SK-N-SH (cell line): Measurements from ENCODE around the gene MAD1L1. TPM values are rescaled to one million over a fixed set of nuclear protein-coding genes. Genes with fewer than 3 reads are reported as not detected.

Experiments used
- CTCF ChIA-PET: fragments of 300-600, 350-600 bp; formaldehyde crosslinking; extraction: SDS; loops from one replicate; lab custom pipeline; 2021; lab: Yijun Ruan, JAX
- POLR2A ChIA-PET: fragments of 350-600 bp; sonication (Branson Sonifier 250); formaldehyde crosslinking; extraction: SDS; loops from one replicate; lab custom pipeline; 2020; ENCODE audit warnings: antibody characterized with exemption, inconsistent platforms; lab: Yijun Ruan, JAX
- DNase-seq: peaks from one replicate; pipeline ENCODE4 v3.0.0; 2012
- H2AFZ ChIP-seq: fragments of 200-600 bp; sonication (generic); 2 replicates; pipeline ENCODE4 v1.8.1; 2016; ENCODE audit warnings: antibody characterized with exemption, mild to moderate bottlenecking, low read depth
- H3F3A ChIP-seq: fragments of 200-600 bp; sonication (generic); replicated peaks from 2 replicates; pipeline ENCODE3; 2016; ENCODE audit warnings: antibody characterized with exemption, mild to moderate bottlenecking; ENCODE audit not compliant: insufficient read depth
- H3K27ac ChIP-seq, 2 experiments: fragments of 200-500 bp in 1 of 2; fragments of 200-600 bp in 1 of 2; sonication (Bioruptor generic) in 1 of 2; sonication (generic), shearing (Covaris generic) in 1 of 2; 2 replicates each; pipeline versions ENCODE4 v1.5.1 to v1.6.1; 2014 to 2016; ENCODE audit warnings: low read depth in 2 of 2, inconsistent platforms in 1 of 2, low read length in 1 of 2, mild to moderate bottlenecking in 1 of 2, mixed read lengths in 1 of 2
- H3K27me3 ChIP-seq: fragments of 200-600 bp; sonication (generic), shearing (Covaris generic); 2 replicates; pipeline ENCODE4 v1.6.1; 2016; ENCODE audit warnings: mixed run types; ENCODE audit not compliant: insufficient read depth
- H3K36me3 ChIP-seq, 2 experiments: fragments of 200-500 bp in 1 of 2; fragments of 200-600 bp in 1 of 2; sonication (Bioruptor generic) in 1 of 2; sonication (generic) in 1 of 2; replicated peaks in 1 of 2; 2 replicates each; pipeline versions ENCODE3 to v1.5.1; 2014 to 2016; ENCODE audit warnings: low read length in 1 of 2, mild to moderate bottlenecking in 1 of 2; ENCODE audit not compliant: insufficient read depth in 2 of 2, control insufficient read depth in 1 of 2
- H3K4me1 ChIP-seq, 2 experiments: fragments of 200-500 bp in 1 of 2; fragments of 200-600 bp in 1 of 2; sonication (Bioruptor generic) in 1 of 2; sonication (generic), shearing (Covaris generic) in 1 of 2; 2 replicates each; pipeline versions ENCODE4 v1.5.1 to v1.6.1; 2014 to 2016; ENCODE audit warnings: low read depth in 1 of 2, low read length in 1 of 2, mixed run types in 1 of 2; ENCODE audit not compliant: insufficient read depth in 2 of 2, control insufficient read depth in 1 of 2
- H3K4me2 ChIP-seq: fragments of 200-600 bp; sonication (generic), shearing (Covaris generic); 2 replicates; pipeline ENCODE4 v1.6.1; 2017; ENCODE audit warnings: mixed run types
- H3K4me3 ChIP-seq, 2 experiments: fragments of 200-500 bp in 1 of 2; fragments of 200-600 bp in 1 of 2; sonication (Bioruptor generic) in 1 of 2; sonication (generic), shearing (Covaris generic) in 1 of 2; 2 replicates each; pipeline versions ENCODE4 v1.5.1 to v1.8.1; 2014 to 2016; ENCODE audit warnings: low read depth in 2 of 2, inconsistent platforms in 1 of 2, low read length in 1 of 2, mild to moderate bottlenecking in 1 of 2, mixed read lengths in 1 of 2, moderate library complexity in 1 of 2
- H3K79me2 ChIP-seq: fragments of 200-600 bp; sonication (generic); 2 replicates; pipeline ENCODE4 v1.8.1; 2017; ENCODE audit warnings: mild to moderate bottlenecking; ENCODE audit not compliant: insufficient read depth
- H3K9ac ChIP-seq: fragments of 200-600 bp; sonication (generic); 2 replicates; pipeline ENCODE4 v1.6.1; 2017; ENCODE audit warnings: mixed run types
- H3K9me2 ChIP-seq: fragments of 200-600 bp; sonication (generic); 2 replicates; pipeline ENCODE4 v1.6.1; 2017; ENCODE audit warnings: mixed run types
- H3K9me3 ChIP-seq: fragments of 200-600 bp; sonication (generic); 2 replicates; pipeline ENCODE4 v1.6.1; 2017; ENCODE audit warnings: mixed run types, mild to moderate bottlenecking, moderate library complexity
- H4K20me1 ChIP-seq: fragments of 200-600 bp; sonication (generic); 2 replicates; pipeline ENCODE4 v1.6.1; 2017; ENCODE audit warnings: mild to moderate bottlenecking, mixed run types; ENCODE audit not compliant: insufficient read depth
- EP300 ChIP-seq, 2 experiments: IDR thresholded peaks; 2 replicates each; pipeline versions ENCODE4 v1.4.0 to v1.6.1; 2012; ENCODE audit warnings: borderline replicate concordance in 1 of 2, low read depth in 1 of 2, low read length in 1 of 2
- FOSL2 ChIP-seq: IDR thresholded peaks from 2 replicates; pipeline ENCODE4 v1.4.0; 2012; ENCODE audit warnings: low read depth, mild to moderate bottlenecking, moderate library complexity, borderline replicate concordance
- FOXJ3 ChIP-seq: sonication (generic); formaldehyde crosslinking; IDR thresholded peaks from 2 replicates; pipeline ENCODE4 v1.5.1; 2020; ENCODE audit warnings: mild to moderate bottlenecking, missing genetic modification reagents
- GATA2 ChIP-seq: sonication (generic); formaldehyde crosslinking; IDR thresholded peaks from 2 replicates; pipeline ENCODE4 v1.5.0; 2020; ENCODE audit warnings: mild to moderate bottlenecking, missing genetic modification reagents
- JUND ChIP-seq: IDR thresholded peaks from 2 replicates; pipeline ENCODE4 v1.4.0; 2012
- MXI1 ChIP-seq: IDR thresholded peaks from 2 replicates; pipeline ENCODE4 v1.6.1; 2012; ENCODE audit warnings: mild to moderate bottlenecking, low read depth, low read length, improper control_type of control experiment
- POLR2AphosphoS5 ChIP-seq: IDR thresholded peaks from 2 replicates; pipeline ENCODE4 v1.6.1; 2012; ENCODE audit warnings: low read depth, low read length
- RXRA ChIP-seq: IDR thresholded peaks from 2 replicates; pipeline ENCODE4 v1.4.0; 2012; ENCODE audit warnings: low read depth, mild to moderate bottlenecking, borderline replicate concordance
- TCF12 ChIP-seq: IDR thresholded peaks from 2 replicates; pipeline ENCODE4 v1.4.0; 2012
- WGBS: methylation state at CpG from one replicate; pipeline ENCODE4 v1.1.6; 2017; ENCODE audit warnings: low lambda C conversion rate; 5-methylcytosine and 5-hydroxymethylcytosine counted together
- polyA plus RNA-seq, 3 experiments: library from polyadenylated mRNA; depleted of rRNA; stranded (reverse); fragments of >200 nt; gene quantifications; 2 replicates each; pipeline ENCODE4 v1.2.3, GENCODE V29; 2012
- TF ChIP-seq, protein P1 (sequence below): fragments of 150-350 bp; IDR thresholded peaks from 2 replicates; pipeline ENCODE4 v1.6.1; 2016; ENCODE audit warnings: mild to moderate bottlenecking, low read depth, low read length
- TF ChIP-seq, protein P2 (sequence below): IDR thresholded peaks from 2 replicates; pipeline ENCODE4; 2012
- TF ChIP-seq, protein P3 (sequence below): IDR thresholded peaks from 2 replicates; pipeline ENCODE4 v1.4.0; 2012; ENCODE audit warnings: low read depth

MAD1L1 gene
- polyA plus RNA-seq, 1 of the 3 experiments (the other 2 are of a cell fraction), result 46.2 TPM

DNA sequence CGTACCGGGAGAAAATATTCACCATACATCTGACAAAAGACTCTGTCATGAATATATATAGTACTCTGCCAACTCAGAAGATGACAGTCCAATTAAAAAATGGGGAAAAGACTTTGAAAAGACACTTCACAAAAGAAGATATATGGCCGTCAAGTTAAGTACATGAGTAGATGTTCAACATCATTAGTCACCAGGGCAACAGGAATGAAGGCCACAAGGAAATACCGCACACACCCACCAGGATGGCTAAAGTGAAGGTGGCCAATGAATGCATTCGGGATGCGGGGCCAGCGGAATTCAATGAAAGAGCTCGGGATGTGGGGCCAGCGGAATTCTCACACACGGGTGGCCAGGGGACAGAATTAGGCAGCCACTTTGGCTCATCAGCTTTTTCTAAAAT, 42.2 kb downstream of the MAD1L1 start (continued):
- TF ChIP-seq, protein P1, sequence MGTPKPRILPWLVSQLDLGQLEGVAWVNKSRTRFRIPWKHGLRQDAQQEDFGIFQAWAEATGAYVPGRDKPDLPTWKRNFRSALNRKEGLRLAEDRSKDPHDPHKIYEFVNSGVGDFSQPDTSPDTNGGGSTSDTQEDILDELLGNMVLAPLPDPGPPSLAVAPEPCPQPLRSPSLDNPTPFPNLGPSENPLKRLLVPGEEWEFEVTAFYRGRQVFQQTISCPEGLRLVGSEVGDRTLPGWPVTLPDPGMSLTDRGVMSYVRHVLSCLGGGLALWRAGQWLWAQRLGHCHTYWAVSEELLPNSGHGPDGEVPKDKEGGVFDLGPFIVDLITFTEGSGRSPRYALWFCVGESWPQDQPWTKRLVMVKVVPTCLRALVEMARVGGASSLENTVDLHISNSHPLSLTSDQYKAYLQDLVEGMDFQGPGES, result no peak
- TF ChIP-seq, protein P2, sequence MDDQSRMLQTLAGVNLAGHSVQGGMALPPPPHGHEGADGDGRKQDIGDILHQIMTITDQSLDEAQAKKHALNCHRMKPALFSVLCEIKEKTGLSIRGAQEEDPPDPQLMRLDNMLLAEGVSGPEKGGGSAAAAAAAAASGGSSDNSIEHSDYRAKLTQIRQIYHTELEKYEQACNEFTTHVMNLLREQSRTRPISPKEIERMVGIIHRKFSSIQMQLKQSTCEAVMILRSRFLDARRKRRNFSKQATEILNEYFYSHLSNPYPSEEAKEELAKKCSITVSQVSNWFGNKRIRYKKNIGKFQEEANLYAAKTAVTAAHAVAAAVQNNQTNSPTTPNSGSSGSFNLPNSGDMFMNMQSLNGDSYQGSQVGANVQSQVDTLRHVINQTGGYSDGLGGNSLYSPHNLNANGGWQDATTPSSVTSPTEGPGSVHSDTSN, result peak; percentile 62
- TF ChIP-seq TCF12, result 0 out of 2 replicates have a peak, but pooled peaks have one; percentile 10
- no peak for TF ChIP-seq POLR2AphosphoS5
- no peak for TF ChIP-seq FOXJ3 (CRISPR knock-in tag)
- TF ChIP-seq, protein P3, sequence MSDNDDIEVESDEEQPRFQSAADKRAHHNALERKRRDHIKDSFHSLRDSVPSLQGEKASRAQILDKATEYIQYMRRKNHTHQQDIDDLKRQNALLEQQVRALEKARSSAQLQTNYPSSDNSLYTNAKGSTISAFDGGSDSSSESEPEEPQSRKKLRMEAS, result no peak
- TF ChIP-seq RXRA, result no peak
- TF ChIP-seq JUND, result peak; percentile 13; the same call in 1 of the 2 replicates
- TF ChIP-seq FOSL2, result no peak
- TF ChIP-seq GATA2 (CRISPR knock-in tag), result no peak

DNA sequence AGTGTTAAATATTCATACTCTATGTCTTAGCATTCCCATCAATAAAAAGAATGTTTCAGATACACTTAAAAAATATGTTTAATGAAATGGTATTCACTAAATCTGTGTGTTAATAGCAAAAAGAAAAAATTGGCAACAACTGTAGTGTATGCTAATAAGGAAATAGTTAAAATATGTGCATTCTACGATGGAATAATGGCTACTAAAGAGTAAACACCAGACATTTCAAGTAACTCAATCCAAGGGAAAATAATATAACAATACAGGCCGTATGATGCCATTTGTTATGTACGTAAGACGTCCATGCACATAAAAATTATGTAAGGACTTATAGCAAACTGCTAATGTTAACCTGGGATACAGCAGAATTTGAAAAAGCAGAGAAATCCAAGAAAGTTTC, 46.6 kb downstream of the MAD1L1 start:
- Histone ChIP-seq H3K27ac (peak overlapping the region in 1 of 2 experiments; percentile 61; a peak in 2 of 4 replicates), H3K4me1 (peaks cover 0 to 10% of the 10 kb centered on the region in 2 experiments; a peak in 2 of 4 replicates), H3K4me2 (no peak overlapping the region), H3K36me3 (peaks cover 0 to 18% of the 10 kb centered on the region in 2 experiments), H3F3A (no peaks in the 10 kb centered on the region)
- TF ChIP-seq TCF12, result no peak
- TF ChIP-seq, all 33 proteins: peak for 0
- Histone ChIP-seq H3K9ac (no peak overlapping the region), H3K9me3 (0 out of 2 replicates have a peak, but pooled peaks cover 5% of the 10 kb centered on the region), H3K79me2 (peaks cover 19% of the 10 kb centered on the region; the same call in 1 of the 2 replicates), H3K9me2 (no peaks in the 10 kb centered on the region), H3K27me3 (no peaks in the 10 kb centered on the region), H3K4me3 (no peak overlapping the region), H2AFZ (no peak overlapping the region), H4K20me1 (no peaks in the 10 kb centered on the region)
- 88% methylated on average over 4 of the region's 4 CpGs for WGBS
- ChIA-PET CTCF (interaction anchor here (0.9 to 1.6 kb wide), 4 partner anchors 9 to 616 kb away, joined by 3 to 10 read pairs (median 4); no protein-coding TSS in a partner anchor), POLR2A (interaction anchor here (1.2 kb wide), 1 partner anchor 18 kb away, joined by 3 read pairs; no protein-coding TSS in a partner anchor)
- no peak for DNase-seq

DNA sequence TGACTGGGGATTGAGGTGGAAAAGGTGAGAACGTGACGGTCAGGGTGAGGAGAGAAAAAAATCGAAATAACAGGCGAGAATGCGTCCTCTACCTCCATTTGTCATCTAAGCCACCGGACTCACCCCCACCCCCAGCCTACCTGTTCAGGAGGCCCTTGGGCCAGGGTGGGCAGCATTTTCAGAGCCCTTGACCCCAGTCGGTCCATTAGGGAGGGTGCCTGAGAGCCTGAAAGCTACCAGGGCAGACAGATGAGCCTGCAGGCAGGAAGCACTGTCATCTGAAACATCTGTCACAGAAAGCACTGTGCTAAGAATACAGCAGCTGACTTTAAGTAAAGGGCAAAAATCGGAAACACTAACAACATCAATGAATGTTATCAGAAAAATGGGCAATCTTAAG, 47.0 kb downstream of the MAD1L1 start:
- no peak overlapping the region for H3K4me3 ChIP-seq
- no peaks in the 10 kb centered on the region for H3K9me2 ChIP-seq
- peaks cover 0 to 18% of the 10 kb centered on the region in 2 experiments for H3K36me3 ChIP-seq
- H3F3A ChIP-seq, result no peaks in the 10 kb centered on the region
- peak overlapping the region in 1 of 2 experiments; percentile 61; a peak in 2 of 4 replicates for H3K27ac ChIP-seq
- peak in 1 of 2 experiments; percentile 45; a peak in 1 of 4 replicates for TF ChIP-seq EP300 (IDR thresholded peaks at IDR 0.05; ENCODE audit: borderline replicate concordance in 1 of 2, low read depth in 1 of 2, low read length in 1 of 2)
- TF ChIP-seq GATA2 (CRISPR knock-in tag), result no peak
- peak; percentile 47; the same call in 1 of the 2 replicates for TF ChIP-seq MXI1
- H3K4me2 ChIP-seq, result no peak overlapping the region
- 89% methylated on average over 8 of the region's 8 CpGs for WGBS
- CTCF ChIA-PET, result interaction anchor here (1.6 kb wide), 1 partner anchor 9 kb away, joined by 10 read pairs; no protein-coding TSS in a partner anchor
- H3K9me3 ChIP-seq, result 0 out of 2 replicates have a peak, but pooled peaks cover 5% of the 10 kb centered on the region
- H3K27me3 ChIP-seq, result no peaks in the 10 kb centered on the region
- H4K20me1 ChIP-seq, result no peaks in the 10 kb centered on the region
- POLR2A ChIA-PET, result interaction anchor here (1.2 kb wide), 1 partner anchor 18 kb away, joined by 3 read pairs; no protein-coding TSS in a partner anchor
- H3K4me1 ChIP-seq, result peaks cover 0 to 10% of the 10 kb centered on the region in 2 experiments; a peak in 2 of 4 replicates
- H2AFZ ChIP-seq, result no peak overlapping the region
- H3K79me2 ChIP-seq, result peaks cover 19% of the 10 kb centered on the region; the same call in 1 of the 2 replicates
- no peak overlapping the region for H3K9ac ChIP-seq
- peak; percentile 75 for DNase-seq
